ENCODE data around the gene PRKAG1. TPM values are rescaled to one million over a fixed set of nuclear protein-coding genes. Genes with fewer than 3 reads are reported as not detected.
A peak's percentile ranks its signal among the peaks of the same experiment; 100 is the strongest.
"Not testable (repeated sequence)": the region's sequence is repeated elsewhere in the genome, so short reads cannot be mapped to it uniquely, and the experiment has no call there.

The PRKAG1 gene
- total RNA-seq: 10 to 100 TPM; 24.8 to 36.2 (median 30.1) TPM
- long read RNA-seq, transcript PRKAG1-206 (12 exons, 1,699 nt): major isoform, 7 of 11 reads
- long read RNA-seq, partial matches to known transcripts: 1 of 11 reads
- long read RNA-seq, other reads (novel, unspliced or antisense): 2 of 11 reads

GRCh38 chr12:49018261-49019119 is at the start of gene PRKAG1:
PRKAG1 (minus strand) TSS chr12:49018776; CDS start chr12:49018740, 36 bp downstream.
- intact Hi-C loops (cut with DNase I): no loop called here
- H3K4me1 ChIP-seq: peaks cover 0 to 6% (median 2%) of the 10 kb centered on the region in 4 donors
- TF ChIP-seq CTCF (IDR thresholded peaks at IDR 0.05) (peak; percentile 20 to 56 (median 46)), POLR2A (IDR thresholded peaks at IDR 0.05) (peak; percentile 94)
- peak within 1 kb of the TSS; percentile 72 to 91 (median 88) for H3K27ac ChIP-seq
- H3K36me3 ChIP-seq: peaks cover 0 to 23% (median 2%) of the 10 kb centered on the region in 4 donors
- H3K27me3 ChIP-seq: no peaks in the 10 kb centered on the region
- H3K4me3 ChIP-seq: peak within 1 kb of the TSS; percentile 84 to 95 (median 87)
- 2% methylated on average over 21 of the region's 59 CpGs for WGBS (ENCODE audit: insufficient coverage, low coverage, low lambda C conversion rate, missing lambda C conversion rate)
- ATAC-seq: peak; percentile 96 to 97 (median 96)
- H3K9me3 ChIP-seq: no peaks in the 10 kb centered on the region
- DNase-seq: peak; percentile 94 to 96 (median 96)

GRCh38 chr12:49066120-49066519 is 47.5 kb upstream of the PRKAG1 start:
- Histone ChIP-seq H3K27ac (no peak overlapping the region), H3K4me1 (peaks cover 0 to 17% (median 7%) of the 10 kb centered on the region in 4 donors), H3K9me3 (no peaks in the 10 kb centered on the region), H3K36me3 (no peaks in the 10 kb centered on the region), H3K4me3 (no peak overlapping the region), H3K27me3 (no peaks in the 10 kb centered on the region)
- 65% methylated on average over 3 of the region's 4 CpGs for WGBS (ENCODE audit: insufficient coverage, low coverage, low lambda C conversion rate, missing lambda C conversion rate)
- intact Hi-C loops (cut with DNase I): loop anchor here in 1 of 2 donors (10.0 kb wide), 1 partner anchor 59 kb away; no protein-coding TSS in a partner anchor
- DNase-seq (no peak), ATAC-seq (no peak)
- TF ChIP-seq CTCF (IDR thresholded peaks at IDR 0.05) (no peak), POLR2A (IDR thresholded peaks at IDR 0.05) (no peak)

GRCh38 chr12:49064767-49065152 is 46.2 kb upstream of the PRKAG1 start:
- DNase-seq: peak in 1 of 3 donors; percentile 54
- peak; percentile 1 to 42 (median 12) for ATAC-seq
- H3K4me1 ChIP-seq: peaks cover 0 to 17% (median 6%) of the 10 kb centered on the region in 4 donors

GRCh38 chr12:49061916-49062315 is 43.3 kb upstream of the PRKAG1 start:
- not testable (repeated sequence) for H3K27ac ChIP-seq, H3K36me3 ChIP-seq, H3K9me3 ChIP-seq, H3K27me3 ChIP-seq, DNase-seq, ATAC-seq, H3K4me3 ChIP-seq
- WGBS (ENCODE audit: insufficient coverage, low coverage, low lambda C conversion rate, missing lambda C conversion rate): 85% methylated on average over 9 of the region's 17 CpGs
- intact Hi-C loops (cut with DNase I): loop anchor here in 1 of 2 donors (10.0 kb wide), 1 partner anchor 63 kb away; no protein-coding TSS in a partner anchor
- H3K4me1 ChIP-seq: peaks cover 0 to 37% (median 13%) of the 10 kb centered on the region in 4 donors

More at GRCh38 chr12:49064767-49065152, 46.2 kb upstream of the PRKAG1 start:
- intact Hi-C loops (cut with DNase I): loop anchor here in 1 of 2 donors (10.0 kb wide), 1 partner anchor 60 kb away; no protein-coding TSS in a partner anchor
- Histone ChIP-seq H3K27ac (peak overlapping the region in 2 of 3 donors; percentile 16 to 33), H3K9me3 (no peaks in the 10 kb centered on the region), H3K27me3 (no peaks in the 10 kb centered on the region), H3K36me3 (no peaks in the 10 kb centered on the region), H3K4me3 (no peak overlapping the region)
- TF ChIP-seq POLR2A (IDR thresholded peaks at IDR 0.05): no peak
- no peak for TF ChIP-seq CTCF (IDR thresholded peaks at IDR 0.05)
- WGBS (ENCODE audit: insufficient coverage, low coverage, low lambda C conversion rate, missing lambda C conversion rate): no CpG with 5 or more reads among the region's 5 CpGs
